CD4-positive, CD25-positive, alpha-beta regulatory T cell (primary cell): ENCODE data around the gene CDC42BPG. TPM values are rescaled to one million over a fixed set of nuclear protein-coding genes. Genes with fewer than 3 reads are reported as not detected.

ENCODE experiments used
- ATAC-seq, 2 donors: fragments of 150-1000 bp; cut with Tn5 transposase; one replicate each; pipeline ENCODE4 v1.10.0; 2021; ENCODE audit warnings: low read depth in 2 of 2, moderate number of reproducible peaks in 2 of 2, moderate library complexity in 1 of 2
- DNase-seq, 3 donors: peaks; one replicate each; pipeline versions ENCODE4 v3.0.0 to v3.0.0-alpha.2; 2012 to 2022; ENCODE audit warnings: mixed read lengths in 1 of 3
- H3K27ac ChIP-seq: one replicate; pipeline ENCODE4 v1.7.0; 2013; ENCODE audit warnings: mild to moderate bottlenecking, low read length; ENCODE audit not compliant: insufficient read depth, poor library complexity, severe bottlenecking
- H3K27me3 ChIP-seq: one replicate; pipeline ENCODE4 v1.7.0; 2013; ENCODE audit warnings: low read length; ENCODE audit not compliant: control insufficient read depth, insufficient read depth
- H3K36me3 ChIP-seq: one replicate; pipeline ENCODE4 v1.7.0; 2013; ENCODE audit warnings: mild to moderate bottlenecking, low read length, moderate library complexity; ENCODE audit not compliant: control insufficient read depth, insufficient read depth
- H3K4me1 ChIP-seq: 2 replicates; pipeline ENCODE4 v1.7.0; 2013; ENCODE audit warnings: mild to moderate bottlenecking, low read length; ENCODE audit not compliant: insufficient read depth, control insufficient read depth, poor library complexity, severe bottlenecking
- H3K4me3 ChIP-seq: one replicate; pipeline ENCODE4 v1.7.0; 2013; ENCODE audit warnings: low read depth, mild to moderate bottlenecking, low read length, moderate library complexity
- H3K9me3 ChIP-seq, 2 experiments: 1 replicate in 1 of 2; 2 replicates in 1 of 2; pipeline ENCODE4 v1.7.0; 2013; ENCODE audit warnings: low read length in 2 of 2, mild to moderate bottlenecking in 1 of 2, moderate library complexity in 1 of 2; ENCODE audit not compliant: control insufficient read depth in 2 of 2
- H3K27ac Mint-ChIP-seq, 3 donors: one replicate each; pipeline ENCODE4 v1.8.0; 2020 to 2022; ENCODE audit warnings: mild to moderate bottlenecking in 3 of 3, mixed read lengths in 3 of 3, moderate library complexity in 2 of 3
- H3K27me3 Mint-ChIP-seq: one replicate; pipeline ENCODE4 v1.8.0; 2022; ENCODE audit warnings: mild to moderate bottlenecking, mixed read lengths
- H3K36me3 Mint-ChIP-seq: one replicate; pipeline ENCODE4 v1.8.0; 2020; ENCODE audit warnings: mixed read lengths
- H3K4me1 Mint-ChIP-seq, 4 donors: one replicate each; pipeline ENCODE4 v1.8.0; 2020 to 2022; ENCODE audit warnings: mixed read lengths in 4 of 4, mild to moderate bottlenecking in 1 of 4
- H3K4me3 Mint-ChIP-seq, 4 donors: one replicate each; pipeline ENCODE4 v1.8.0; 2020 to 2022; ENCODE audit warnings: mild to moderate bottlenecking in 4 of 4, mixed read lengths in 4 of 4, moderate library complexity in 3 of 4
- H3K9me3 Mint-ChIP-seq, 7 donors: one replicate each; pipeline ENCODE4 v1.8.0; 2020 to 2022; ENCODE audit warnings: mixed read lengths in 7 of 7, mild to moderate bottlenecking in 3 of 7, moderate library complexity in 2 of 7
- polyA plus RNA-seq, 4 donors: library from polyadenylated mRNA; unstranded; fragments of 300-500 nt; fragmentation: Illumina TruSeq; gene quantifications; one replicate each; pipeline ENCODE4 v1.2.3, GENCODE V29; 2021
- total RNA-seq: library from RNA; stranded (reverse); gene quantifications from one replicate; pipeline ENCODE4 v1.2.3, GENCODE V29; 2022

Gene CDC42BPG
- total and polyA plus RNA-seq, 5 donors from 2014 or later = 0.11 to 11.6 (median 0.13) TPM; not detected in 2

- Histone ChIP-seq H3K9me3 (no peaks in the 10 kb centered on the region), H3K4me1 (peaks cover 4% of the 10 kb centered on the region), H3K27ac (no peak overlapping the region), H3K4me3 (no peak overlapping the region), H3K27me3 (no peaks in the 10 kb centered on the region), H3K36me3 (no peaks in the 10 kb centered on the region)
- Mint-ChIP-seq H3K4me3 (no peak overlapping the region), H3K36me3 (peaks cover 4% of the 10 kb centered on the region), H3K27ac (no peak overlapping the region), H3K9me3 (no peaks in the 10 kb centered on the region), H3K27me3 (peaks cover 4% of the 10 kb centered on the region), H3K4me1 (no peaks in the 10 kb centered on the region)
- no peak for ATAC-seq
- no peak for DNase-seq
Observed at GRCh38 chr11:64837887-64838351, 6.5 kb downstream of the CDC42BPG start.

- H3K9me3 Mint-ChIP-seq = no peaks in the 10 kb centered on the region
- H3K36me3 Mint-ChIP-seq = peaks cover 4% of the 10 kb centered on the region
- DNase-seq = no peak
- Histone ChIP-seq H3K36me3 (no peaks in the 10 kb centered on the region), H3K4me3 (no peak overlapping the region), H3K9me3 (no peaks in the 10 kb centered on the region), H3K27me3 (no peaks in the 10 kb centered on the region), H3K4me1 (peaks cover 4% of the 10 kb centered on the region), H3K27ac (no peak overlapping the region)
- no peak overlapping the region for H3K4me3 Mint-ChIP-seq
- H3K27me3 Mint-ChIP-seq = peaks cover 4% of the 10 kb centered on the region
- no peak for ATAC-seq
- H3K27ac Mint-ChIP-seq = no peak overlapping the region
- H3K4me1 Mint-ChIP-seq = no peaks in the 10 kb centered on the region
Observed at GRCh38 chr11:64836448-64837072, 7.9 kb downstream of the CDC42BPG start.

- Mint-ChIP-seq H3K4me3 (no peak overlapping the region), H3K27ac (no peak overlapping the region), H3K9me3 (no peaks in the 10 kb centered on the region), H3K4me1 (no peaks in the 10 kb centered on the region), H3K27me3 (peaks cover under 1% of the 10 kb centered on the region), H3K36me3 (peaks cover 4% of the 10 kb centered on the region)
- H3K9me3 ChIP-seq = no peaks in the 10 kb centered on the region
- ATAC-seq (no peak), DNase-seq (no peak)
- H3K27ac ChIP-seq = no peak overlapping the region
- H3K27me3 ChIP-seq = no peaks in the 10 kb centered on the region
- H3K36me3 ChIP-seq = no peaks in the 10 kb centered on the region
- H3K4me3 ChIP-seq = no peak overlapping the region
- peaks cover 4% of the 10 kb centered on the region for H3K4me1 ChIP-seq
Observed at GRCh38 chr11:64835616-64836447, 8.6 kb downstream of the CDC42BPG start.

- Histone ChIP-seq H3K4me1 (peaks cover 4% of the 10 kb centered on the region), H3K4me3 (no peak overlapping the region), H3K27me3 (no peaks in the 10 kb centered on the region), H3K36me3 (no peaks in the 10 kb centered on the region), H3K9me3 (no peaks in the 10 kb centered on the region), H3K27ac (no peak overlapping the region)
- Mint-ChIP-seq H3K9me3 (no peaks in the 10 kb centered on the region), H3K4me3 (no peak overlapping the region), H3K4me1 (no peaks in the 10 kb centered on the region), H3K27me3 (no peaks in the 10 kb centered on the region), H3K36me3 (peaks cover 4% of the 10 kb centered on the region), H3K27ac (no peak overlapping the region)
- ATAC-seq (no peak), DNase-seq (no peak)
Observed at GRCh38 chr11:64834723-64835615, 9.5 kb downstream of the CDC42BPG start.

GRCh38 chr11:64834031-64834722 lies 10.3 kb downstream of the CDC42BPG start:
- no peaks in the 10 kb centered on the region for H3K36me3 ChIP-seq
- DNase-seq (no peak), ATAC-seq (no peak)
- no peaks in the 10 kb centered on the region for H3K36me3 Mint-ChIP-seq
- no peak overlapping the region for H3K27ac Mint-ChIP-seq
- no peak overlapping the region for H3K27ac ChIP-seq
- H3K4me3 Mint-ChIP-seq = no peak overlapping the region
- no peaks in the 10 kb centered on the region for H3K27me3 ChIP-seq
- H3K27me3 Mint-ChIP-seq = no peaks in the 10 kb centered on the region
- no peaks in the 10 kb centered on the region for H3K4me1 Mint-ChIP-seq
- H3K9me3 Mint-ChIP-seq = no peaks in the 10 kb centered on the region
- H3K4me3 ChIP-seq = no peak overlapping the region
- H3K4me1 ChIP-seq = peaks cover 4% of the 10 kb centered on the region
- no peaks in the 10 kb centered on the region for H3K9me3 ChIP-seq

- no peak for DNase-seq
- Histone ChIP-seq H3K9me3 (no peaks in the 10 kb centered on the region), H3K4me1 (peaks cover 4% of the 10 kb centered on the region), H3K4me3 (no peak overlapping the region), H3K27ac (no peak overlapping the region), H3K36me3 (no peaks in the 10 kb centered on the region), H3K27me3 (no peaks in the 10 kb centered on the region)
- ATAC-seq = no peak
- H3K9me3 Mint-ChIP-seq = no peaks in the 10 kb centered on the region
- no peaks in the 10 kb centered on the region for H3K27me3 Mint-ChIP-seq
- H3K36me3 Mint-ChIP-seq = no peaks in the 10 kb centered on the region
- H3K4me3 Mint-ChIP-seq = no peak overlapping the region
- no peaks in the 10 kb centered on the region for H3K4me1 Mint-ChIP-seq
- H3K27ac Mint-ChIP-seq = no peak overlapping the region
Observed at GRCh38 chr11:64833509-64833908, 10.9 kb downstream of the CDC42BPG start.

GRCh38 chr11:64833198-64833502 lies 11.3 kb downstream of the CDC42BPG start:
- no peaks in the 10 kb centered on the region for H3K27me3 Mint-ChIP-seq

More at GRCh38 chr11:64833198-64833502, 11.3 kb downstream of the CDC42BPG start:
- Histone ChIP-seq H3K9me3 (no peaks in the 10 kb centered on the region), H3K27me3 (no peaks in the 10 kb centered on the region), H3K4me3 (no peak overlapping the region), H3K4me1 (peaks cover 4% of the 10 kb centered on the region), H3K36me3 (no peaks in the 10 kb centered on the region), H3K27ac (no peak overlapping the region)
- Mint-ChIP-seq H3K4me3 (no peak overlapping the region), H3K4me1 (no peaks in the 10 kb centered on the region), H3K9me3 (no peaks in the 10 kb centered on the region), H3K36me3 (peaks cover 2% of the 10 kb centered on the region), H3K27ac (no peak overlapping the region)
- DNase-seq = no peak
- no peak for ATAC-seq
